ENCODE results near the gene PLAAT1. TPM values are rescaled to one million over a fixed set of nuclear protein-coding genes. Genes with fewer than 3 reads are reported as not detected.

The PLAAT1 gene
- total and polyA plus RNA-seq, 11 donors, result 3.9 to 11.4 (median 7.0) TPM

GRCh38 chr3:193262707-193263106 is 21.7 kb downstream of the PLAAT1 start:
- DNase-seq (no peak), ATAC-seq (no peak)
- no peaks in the 10 kb centered on the region for H3K4me1 ChIP-seq
- no peak overlapping the region for H3K27ac ChIP-seq
- H3K36me3 ChIP-seq, result no peaks in the 10 kb centered on the region
- no peaks in the 10 kb centered on the region for H3K27me3 ChIP-seq
- no peak overlapping the region for H3K4me3 ChIP-seq
- H3K9me3 ChIP-seq, result no peaks in the 10 kb centered on the region
- intact Hi-C loops (cut with DNase I), result no loop called here
- WGBS, 4 donors, result 84 to 95% (median 93%) methylated on average over 5 of the region's 5 CpGs
- TF ChIP-seq POLR2A (IDR thresholded peaks at IDR 0.05) (no peak), CTCF (IDR thresholded peaks at IDR 0.05) (peak in 3 of 12 donors; percentile 3 to 20 (median 14))

GRCh38 chr3:193269343-193270028 is 28.5 kb downstream of the PLAAT1 start:
- H3K27ac ChIP-seq, result no peak overlapping the region
- WGBS, 4 donors, result 81 to 87% (median 85%) methylated on average over 3 of the region's 3 CpGs
- TF ChIP-seq POLR2A (IDR thresholded peaks at IDR 0.05), result no peak
- no peak for TF ChIP-seq CTCF (IDR thresholded peaks at IDR 0.05)
- no peak for DNase-seq
- H3K36me3 ChIP-seq, result no peaks in the 10 kb centered on the region
- H3K27me3 ChIP-seq, result no peaks in the 10 kb centered on the region
- H3K9me3 ChIP-seq, result no peaks in the 10 kb centered on the region
- H3K4me1 ChIP-seq, result peaks cover 0 to 4% (median 0%) of the 10 kb centered on the region in 12 donors
- no peak overlapping the region for H3K4me3 ChIP-seq
- intact Hi-C loops (cut with DNase I), result no loop called here
- ATAC-seq, result no peak

- no peak overlapping the region for H3K4me3 ChIP-seq
- WGBS, 4 donors, result 46 to 61% (median 57%) methylated on average over 3 of the region's 3 CpGs
- intact Hi-C loops (cut with DNase I), result no loop called here
- no peak for DNase-seq
- TF ChIP-seq CTCF (IDR thresholded peaks at IDR 0.05), result no peak
- no peak for TF ChIP-seq POLR2A (IDR thresholded peaks at IDR 0.05)
- no peaks in the 10 kb centered on the region for H3K36me3 ChIP-seq
- H3K4me1 ChIP-seq, result peaks cover 0 to 4% (median 0%) of the 10 kb centered on the region in 12 donors
- H3K9me3 ChIP-seq, result no peaks in the 10 kb centered on the region
- no peak overlapping the region for H3K27ac ChIP-seq
- ATAC-seq, result no peak
- H3K27me3 ChIP-seq, result no peaks in the 10 kb centered on the region
Measured at GRCh38 chr3:193270451-193270850, 29.4 kb downstream of the PLAAT1 start.

GRCh38 chr3:193271101-193271840 is 30.2 kb downstream of the PLAAT1 start:
- ATAC-seq, result no peak
- 69 to 84% (median 78%) methylated on average over 3 of the region's 3 CpGs for WGBS, 4 donors
- intact Hi-C loops (cut with DNase I), result no loop called here

More at GRCh38 chr3:193271101-193271840, 30.2 kb downstream of the PLAAT1 start:
- no peaks in the 10 kb centered on the region for H3K36me3 ChIP-seq
- no peak for TF ChIP-seq CTCF (IDR thresholded peaks at IDR 0.05)
- TF ChIP-seq POLR2A (IDR thresholded peaks at IDR 0.05), result no peak
- H3K27me3 ChIP-seq, result no peaks in the 10 kb centered on the region
- no peaks in the 10 kb centered on the region for H3K9me3 ChIP-seq
- no peak overlapping the region for H3K27ac ChIP-seq
- H3K4me1 ChIP-seq, result peaks cover 0 to 4% (median 0%) of the 10 kb centered on the region in 12 donors
- DNase-seq, result no peak
- H3K4me3 ChIP-seq, result no peak overlapping the region

Data from heart left ventricle (tissue), 16 donors.